HepG2 (cell line): ENCODE data around the gene CAMK1G. TPM values are rescaled to one million over a fixed set of nuclear protein-coding genes. Genes with fewer than 3 reads are reported as not detected.

Experiments used
- ATAC-seq: fragments of 200-7000 bp; cut with Tn5 transposase; 3 replicates; pipeline ENCODE4 v1.9.1; 2020; ENCODE audit warnings: mild to moderate bottlenecking, moderate library complexity
- BruUV-seq: library from RNA; stranded (reverse); fragments of 400-500 nt; replicated peaks from 2 replicates; lab custom pipeline; 2021; lab: Mats Ljungman, UMichigan
- CTCF ChIA-PET: fragments of 300-600 bp; formaldehyde crosslinking; extraction: SDS; loops from one replicate; lab custom pipeline; 2021; ENCODE audit warnings: low total read pairs, inconsistent platforms, low intra/inter-chr PET ratio; lab: Yijun Ruan, JAX
- POLR2A ChIA-PET: fragments of 350-600 bp; sonication (Branson Sonifier 250); formaldehyde crosslinking; loops from one replicate; lab custom pipeline; 2020; ENCODE audit warnings: antibody characterized with exemption, inconsistent platforms; lab: Yijun Ruan, JAX
- DNase-seq: peaks from one replicate; pipeline ENCODE4 v3.0.0-alpha.2; 2015; ENCODE audit warnings: low spot score
- FAIRE-seq: peaks from 3 replicates; lab custom pipeline; 2011; peaks lifted over from hg19 to GRCh38; lab: Jason Lieb, UNC
- H2AFZ ChIP-seq: one replicate; pipeline ENCODE4 v1.6.1; 2011; ENCODE audit warnings: low read length, inconsistent platforms
- H3K27ac ChIP-seq: fragments of 300-600 bp; 3 replicates; pipeline ENCODE4 v1.8.0; 2011; ENCODE audit warnings: mixed run types, mild to moderate bottlenecking, mixed read lengths, low read length, inconsistent platforms; ENCODE audit not compliant: insufficient read depth; ENCODE audit errors: extremely low read length
- H3K27me3 ChIP-seq, 2 experiments: fragments of 200-600 bp in 1 of 2; 2 replicates in 1 of 2; 3 replicates in 1 of 2; pipeline versions ENCODE4 v1.6.0 to v1.8.0; 2011; ENCODE audit warnings: low read length in 2 of 2, mild to moderate bottlenecking in 2 of 2, moderate library complexity in 2 of 2, inconsistent platforms in 1 of 2; ENCODE audit not compliant: insufficient read depth in 2 of 2, control insufficient read depth in 1 of 2
- H3K36me3 ChIP-seq, 2 experiments: fragments of 200-600 bp in 1 of 2; replicated peaks in 1 of 2; 2 replicates in 1 of 2; 3 replicates in 1 of 2; pipeline versions ENCODE4 v1.5.1 to v1.8.0; 2011; ENCODE audit warnings: low read length in 2 of 2, inconsistent platforms in 1 of 2; ENCODE audit not compliant: insufficient read depth in 2 of 2, control insufficient read depth in 1 of 2
- H3K4me1 ChIP-seq: 2 replicates; pipeline ENCODE4 v1.5.1; 2012; ENCODE audit warnings: low read length, inconsistent platforms; ENCODE audit not compliant: insufficient read depth
- H3K4me2 ChIP-seq: 2 replicates; pipeline ENCODE4 v1.6.0; 2011; ENCODE audit warnings: low read depth, low read length, inconsistent platforms
- H3K4me3 ChIP-seq, 3 experiments: fragments of 200-600 bp in 1 of 3; sonication (generic), shearing (Covaris generic) in 1 of 3; replicated peaks in 1 of 3; 2 replicates each; pipeline ENCODE4 v1.5.1; 2011 to 2016; ENCODE audit warnings: low read length in 3 of 3, inconsistent platforms in 2 of 3, low read depth in 2 of 3, mild to moderate bottlenecking in 2 of 3, control low read depth in 1 of 3, mixed read lengths in 1 of 3; ENCODE audit not compliant: insufficient read depth in 1 of 3
- H3K79me2 ChIP-seq: one replicate; pipeline ENCODE4 v1.6.1; 2011; ENCODE audit warnings: low read length, inconsistent platforms; ENCODE audit not compliant: insufficient read depth
- H3K9ac ChIP-seq: 2 replicates; pipeline ENCODE4 v1.6.0; 2011; ENCODE audit warnings: mild to moderate bottlenecking, low read depth, low read length, inconsistent platforms; ENCODE audit not compliant: insufficient read depth
- H3K9me3 ChIP-seq: 2 replicates; pipeline ENCODE4 v1.5.1; 2012; ENCODE audit warnings: mild to moderate bottlenecking, low read length
- H4K20me1 ChIP-seq: 2 replicates; pipeline ENCODE4 v1.6.0; 2011; ENCODE audit warnings: inconsistent platforms, mild to moderate bottlenecking, low read length, moderate library complexity; ENCODE audit not compliant: insufficient read depth
- PHF21A ChIP-seq: sonication (generic); formaldehyde crosslinking; IDR thresholded peaks from 2 replicates; pipeline ENCODE4 v1.5.0; 2020; ENCODE audit warnings: mild to moderate bottlenecking, missing genetic modification reagents
- PLRG1 ChIP-seq: fragments of 450-650 bp; conservative IDR thresholded peaks from 2 replicates; pipeline ENCODE4 v1.6.1; 2016
- THAP8 ChIP-seq: sonication (generic); formaldehyde crosslinking; IDR thresholded peaks from 2 replicates; pipeline ENCODE4 v1.5.1; 2020; ENCODE audit warnings: missing genetic modification reagents, mild to moderate bottlenecking, borderline replicate concordance
- ZBTB33 ChIP-seq: sonication (generic); formaldehyde crosslinking; IDR thresholded peaks from 2 replicates; pipeline ENCODE4 v1.4.0; 2020; ENCODE audit warnings: missing genetic modification reagents
- ZBTB44 ChIP-seq: sonication (generic); formaldehyde crosslinking; IDR thresholded peaks from 2 replicates; pipeline ENCODE4 v1.4.0; 2020; ENCODE audit warnings: missing genetic modification reagents
- ZNF839 ChIP-seq: sonication (generic); formaldehyde crosslinking; IDR thresholded peaks from 2 replicates; pipeline ENCODE4 v1.4.0; 2020; ENCODE audit warnings: missing genetic modification reagents, mild to moderate bottlenecking, borderline replicate concordance
- WGBS: methylation state at CpG from one replicate; pipeline ENCODE4 v1.1.6; 2017; ENCODE audit warnings: low lambda C conversion rate; 5-methylcytosine and 5-hydroxymethylcytosine counted together
- in situ Hi-C: cut with HindIII; loops from 2 replicates; pipeline ENCODE4 v1.10.0; 2017; ENCODE audit warnings: low pct_unique_long_range_greater_than_20kb; ENCODE audit not compliant: extremely low pct_ligation_motif_present
- intact Hi-C: fragments of 100-400 bp; cut with micrococcal nuclease; formaldehyde crosslinking; loops from one replicate; pipeline ENCODE4 v1.10.0; 2022; ENCODE audit not compliant: unreplicated experiment
- polyA plus RNA-seq, 8 experiments: library from polyadenylated mRNA; depleted of rRNA in 3 of 8; stranded (reverse) in 7 of 8; unstranded in 1 of 8; fragments of >200 nt; fragmentation: Illumina TruSeq in 4 of 8; extraction: Trizol in 4 of 8; gene quantifications; 2 replicates each; pipeline versions ENCODE4 v1.2.1 to v1.2.3, GENCODE V29; 2011 to 2016; ENCODE audit warnings: low read depth in 4 of 8, missing spikeins in 1 of 8, mixed read lengths in 1 of 8; ENCODE audit not compliant: insufficient read depth in 1 of 8
- total RNA-seq, 5 experiments: library from RNA; depleted of rRNA; stranded (reverse); fragments of >200 nt; fragmentation: Illumina TruSeq; extraction: Trizol; gene quantifications; 2 replicates each; pipeline ENCODE4 v1.2.3, GENCODE V29; 2016; ENCODE audit warnings: low read depth in 1 of 5
- TF ChIP-seq, protein P1 (sequence below): sonication (generic); formaldehyde crosslinking; IDR thresholded peaks from 2 replicates; pipeline ENCODE4 v1.4.0; 2020; ENCODE audit warnings: missing genetic modification reagents, borderline replicate concordance
- TF ChIP-seq, protein P2 (sequence below): sonication (generic); formaldehyde crosslinking; IDR thresholded peaks from 2 replicates; pipeline ENCODE4 v1.4.0; 2020; ENCODE audit warnings: mild to moderate bottlenecking, missing genetic modification reagents

Gene CAMK1G
- total and polyA plus RNA-seq, 2 of the 13 experiments (the other 11 are each of a cell fraction or from before 2014, with no cell fraction given): not detected

- no peak for TF ChIP-seq THAP8 (CRISPR knock-in tag)
Observed at GRCh38 chr1:209657918-209658317, 74.4 kb downstream of the CAMK1G start (continued).

- WGBS: 30% methylated on average over 5 of the region's 5 CpGs
- H3K9me3 ChIP-seq: no peaks in the 10 kb centered on the region
- peaks cover 2 to 3% of the 10 kb centered on the region in 2 experiments; a peak in 1 of 5 replicates for H3K27me3 ChIP-seq
- FAIRE-seq (no peak), DNase-seq (no peak), ATAC-seq (no peak)
- ChIA-PET CTCF (no interaction called here), POLR2A (no interaction called here)
- H3K4me3 ChIP-seq: no peak overlapping the region
- no peaks in the 10 kb centered on the region for H3K79me2 ChIP-seq
- no TSS peak for BruUV-seq
- H4K20me1 ChIP-seq: no peaks in the 10 kb centered on the region
- H3K4me1 ChIP-seq: peaks cover 27% of the 10 kb centered on the region
- intact Hi-C loops (no loop called here), in situ Hi-C loops (no loop called here)
- no peak overlapping the region for H3K27ac ChIP-seq
- H3K9ac ChIP-seq: no peak overlapping the region
- no peak overlapping the region for H2AFZ ChIP-seq
- H3K4me2 ChIP-seq: no peak overlapping the region
- no peaks in the 10 kb centered on the region for H3K36me3 ChIP-seq
- TF ChIP-seq ZBTB33 (CRISPR knock-in tag): no peak
- TF ChIP-seq ZBTB44: no peak
- TF ChIP-seq, protein P1, sequence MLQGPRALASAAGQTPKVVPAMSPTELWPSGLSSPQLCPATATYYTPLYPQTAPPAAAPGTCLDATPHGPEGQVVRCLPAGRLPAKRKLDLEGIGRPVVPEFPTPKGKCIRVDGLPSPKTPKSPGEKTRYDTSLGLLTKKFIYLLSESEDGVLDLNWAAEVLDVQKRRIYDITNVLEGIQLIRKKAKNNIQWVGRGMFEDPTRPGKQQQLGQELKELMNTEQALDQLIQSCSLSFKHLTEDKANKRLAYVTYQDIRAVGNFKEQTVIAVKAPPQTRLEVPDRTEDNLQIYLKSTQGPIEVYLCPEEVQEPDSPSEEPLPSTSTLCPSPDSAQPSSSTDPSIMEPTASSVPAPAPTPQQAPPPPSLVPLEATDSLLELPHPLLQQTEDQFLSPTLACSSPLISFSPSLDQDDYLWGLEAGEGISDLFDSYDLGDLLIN: no peak
- TF ChIP-seq PHF21A (CRISPR knock-in tag): no peak
- TF ChIP-seq, protein P2, sequence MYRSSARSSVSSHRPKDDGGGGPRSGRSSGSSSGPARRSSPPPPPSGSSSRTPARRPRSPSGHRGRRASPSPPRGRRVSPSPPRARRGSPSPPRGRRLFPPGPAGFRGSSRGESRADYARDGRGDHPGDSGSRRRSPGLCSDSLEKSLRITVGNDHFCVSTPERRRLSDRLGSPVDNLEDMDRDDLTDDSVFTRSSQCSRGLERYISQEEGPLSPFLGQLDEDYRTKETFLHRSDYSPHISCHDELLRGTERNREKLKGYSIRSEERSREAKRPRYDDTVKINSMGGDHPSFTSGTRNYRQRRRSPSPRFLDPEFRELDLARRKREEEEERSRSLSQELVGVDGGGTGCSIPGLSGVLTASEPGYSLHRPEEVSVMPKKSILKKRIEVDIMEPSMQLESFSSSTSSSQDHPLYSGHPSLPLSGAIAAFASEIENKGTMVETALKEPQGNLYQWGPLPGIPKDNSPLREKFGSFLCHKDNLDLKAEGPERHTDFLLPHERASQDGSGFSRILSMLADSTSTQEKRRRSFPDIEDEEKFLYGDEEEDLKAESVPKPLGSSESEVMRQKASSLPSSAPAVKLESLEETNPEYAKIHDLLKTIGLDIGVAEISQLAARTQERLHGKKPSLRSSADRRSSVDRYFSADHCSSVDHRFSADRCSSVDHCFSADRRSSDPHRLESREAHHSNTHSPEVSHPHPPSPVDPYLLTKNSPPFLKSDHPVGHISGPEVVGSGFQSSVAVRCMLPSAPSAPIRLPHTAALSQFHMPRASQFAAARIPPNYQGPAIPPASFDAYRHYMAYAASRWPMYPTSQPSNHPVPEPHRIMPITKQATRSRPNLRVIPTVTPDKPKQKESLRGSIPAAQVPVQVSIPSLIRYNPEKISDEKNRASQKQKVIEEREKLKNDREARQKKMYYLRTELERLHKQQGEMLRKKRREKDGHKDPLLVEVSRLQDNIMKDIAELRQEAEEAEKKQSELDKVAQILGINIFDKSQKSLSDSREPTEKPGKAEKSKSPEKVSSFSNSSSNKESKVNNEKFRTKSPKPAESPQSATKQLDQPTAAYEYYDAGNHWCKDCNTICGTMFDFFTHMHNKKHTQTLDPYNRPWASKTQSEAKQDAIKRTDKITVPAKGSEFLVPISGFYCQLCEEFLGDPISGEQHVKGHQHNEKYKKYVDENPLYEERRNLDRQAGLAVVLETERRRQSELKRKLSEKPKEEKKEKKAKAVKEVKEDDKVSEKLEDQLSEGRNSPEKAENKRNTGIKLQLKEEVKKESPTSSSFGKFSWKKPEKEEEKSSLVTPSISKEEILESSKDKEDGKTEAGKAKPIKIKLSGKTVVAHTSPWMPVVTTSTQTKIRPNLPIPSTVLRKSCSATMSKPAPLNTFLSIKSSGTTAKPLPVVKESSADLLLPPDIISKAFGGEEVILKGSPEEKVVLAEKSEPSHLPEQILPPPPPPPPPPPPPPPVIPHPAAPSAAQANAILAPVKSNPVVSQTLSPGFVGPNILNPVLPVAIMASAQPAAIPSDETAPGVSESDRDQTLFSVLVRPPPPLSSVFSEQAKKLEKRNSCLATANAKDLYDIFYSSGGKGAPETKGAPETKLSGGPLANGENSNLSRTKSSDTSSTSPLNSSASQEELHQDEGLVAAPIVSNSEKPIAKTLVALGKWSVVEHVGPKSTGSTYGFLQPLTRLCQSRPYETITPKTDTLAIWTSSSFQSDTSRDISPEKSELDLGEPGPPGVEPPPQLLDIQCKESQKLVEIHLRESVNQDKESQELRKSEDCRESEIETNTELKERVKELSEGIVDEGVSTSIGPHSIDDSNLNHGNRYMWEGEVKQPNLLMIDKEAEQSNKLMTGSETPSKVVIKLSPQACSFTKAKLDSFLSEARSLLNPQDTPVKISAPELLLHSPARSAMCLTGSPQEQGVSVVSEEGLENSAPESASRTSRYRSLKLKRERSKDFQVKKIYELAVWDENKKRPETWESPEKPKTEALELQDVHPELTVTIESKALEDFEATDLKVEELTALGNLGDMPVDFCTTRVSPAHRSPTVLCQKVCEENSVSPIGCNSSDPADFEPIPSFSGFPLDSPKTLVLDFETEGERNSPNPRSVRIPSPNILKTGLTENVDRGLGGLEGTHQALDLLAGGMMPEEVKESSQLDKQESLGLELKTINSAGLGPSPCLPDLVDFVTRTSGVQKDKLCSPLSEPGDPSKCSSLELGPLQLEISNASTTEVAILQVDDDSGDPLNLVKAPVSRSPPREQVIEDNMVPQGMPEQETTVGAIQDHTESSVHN (CRISPR knock-in tag): no peak
- no peak for TF ChIP-seq ZNF839 (CRISPR knock-in tag)
- TF ChIP-seq PLRG1: no peak
Observed at GRCh38 chr1:209659909-209660308, 76.4 kb downstream of the CAMK1G start.
